Neural cell (in vitro differentiated cells): Measurements from ENCODE around the gene KLK8.

Experiments used
- EZH2 ChIP-seq: fragments of 200-600, 300-800 bp; shearing (Covaris generic), sonication (generic); IDR thresholded peaks from 2 replicates; pipeline ENCODE4 v1.6.1; 2014; ENCODE audit warnings: antibody characterized with exemption, low read length, borderline replicate concordance, mild to moderate bottlenecking; ENCODE audit not compliant: insufficient read depth, poor library complexity, severe bottlenecking
- MXI1 ChIP-seq: fragments of 450-650 bp; conservative IDR thresholded peaks from 2 replicates; pipeline ENCODE4 v1.6.1; 2014; ENCODE audit warnings: antibody characterized with exemption, mild to moderate bottlenecking; ENCODE audit not compliant: poor library complexity, severe bottlenecking
- POLR2AphosphoS5 ChIP-seq: IDR thresholded peaks from 2 replicates; pipeline ENCODE4 v1.6.1; 2012
- RAD21 ChIP-seq: fragments of 450-650 bp; conservative IDR thresholded peaks from 2 replicates; pipeline ENCODE4 v1.6.1; 2014; ENCODE audit warnings: antibody characterized with exemption, mild to moderate bottlenecking, moderate library complexity
- SMC3 ChIP-seq: fragments of 450-650 bp; conservative IDR thresholded peaks from 2 replicates; pipeline ENCODE4 v1.6.1; 2014; ENCODE audit warnings: antibody characterized with exemption, mild to moderate bottlenecking, moderate library complexity; ENCODE audit not compliant: poor library complexity
- TF ChIP-seq, protein P1 (sequence below): fragments of 450-650 bp; IDR thresholded peaks from 2 replicates; pipeline ENCODE4 v1.5.1; 2014; ENCODE audit warnings: antibody characterized with exemption, mild to moderate bottlenecking, moderate library complexity; ENCODE audit not compliant: poor library complexity, severe bottlenecking
- TF ChIP-seq, protein P2 (sequence below): IDR thresholded peaks from 2 replicates; pipeline ENCODE4 v1.6.1; 2012; ENCODE audit warnings: borderline replicate concordance

DNA sequence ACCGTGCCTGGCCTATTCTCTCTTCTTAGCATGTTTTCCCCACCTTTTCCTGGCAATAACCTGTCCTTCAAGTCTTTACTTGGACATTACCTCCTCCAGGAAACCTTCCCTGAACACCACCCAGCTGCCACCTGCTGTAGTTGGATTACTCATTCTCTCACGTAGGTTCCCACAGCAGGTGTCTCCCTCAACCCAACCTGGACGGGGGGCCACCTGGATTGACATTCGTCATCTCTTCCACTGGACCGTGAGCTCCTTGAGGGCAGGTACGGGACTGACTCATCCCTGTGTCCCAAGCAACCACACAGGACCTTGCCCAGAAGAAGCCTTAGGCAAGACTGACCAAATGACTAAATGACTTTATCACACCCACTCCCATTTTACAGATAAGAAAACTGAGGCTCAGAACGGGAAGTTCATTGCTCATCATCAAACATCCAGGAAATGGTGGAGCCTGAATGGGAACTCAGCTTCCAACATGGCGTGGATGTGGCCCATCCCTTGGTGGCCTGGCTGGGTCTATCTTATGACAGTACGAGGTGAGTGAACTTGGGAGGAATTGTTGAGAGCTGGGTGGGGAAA, 28.5 kb downstream of the KLK8 start:
- TF ChIP-seq, protein P1, sequence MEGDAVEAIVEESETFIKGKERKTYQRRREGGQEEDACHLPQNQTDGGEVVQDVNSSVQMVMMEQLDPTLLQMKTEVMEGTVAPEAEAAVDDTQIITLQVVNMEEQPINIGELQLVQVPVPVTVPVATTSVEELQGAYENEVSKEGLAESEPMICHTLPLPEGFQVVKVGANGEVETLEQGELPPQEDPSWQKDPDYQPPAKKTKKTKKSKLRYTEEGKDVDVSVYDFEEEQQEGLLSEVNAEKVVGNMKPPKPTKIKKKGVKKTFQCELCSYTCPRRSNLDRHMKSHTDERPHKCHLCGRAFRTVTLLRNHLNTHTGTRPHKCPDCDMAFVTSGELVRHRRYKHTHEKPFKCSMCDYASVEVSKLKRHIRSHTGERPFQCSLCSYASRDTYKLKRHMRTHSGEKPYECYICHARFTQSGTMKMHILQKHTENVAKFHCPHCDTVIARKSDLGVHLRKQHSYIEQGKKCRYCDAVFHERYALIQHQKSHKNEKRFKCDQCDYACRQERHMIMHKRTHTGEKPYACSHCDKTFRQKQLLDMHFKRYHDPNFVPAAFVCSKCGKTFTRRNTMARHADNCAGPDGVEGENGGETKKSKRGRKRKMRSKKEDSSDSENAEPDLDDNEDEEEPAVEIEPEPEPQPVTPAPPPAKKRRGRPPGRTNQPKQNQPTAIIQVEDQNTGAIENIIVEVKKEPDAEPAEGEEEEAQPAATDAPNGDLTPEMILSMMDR: no peak
- TF ChIP-seq EZH2 (no peak), SMC3 (no peak), POLR2AphosphoS5 (no peak), RAD21 (no peak), MXI1 (no peak)
- TF ChIP-seq, protein P2, sequence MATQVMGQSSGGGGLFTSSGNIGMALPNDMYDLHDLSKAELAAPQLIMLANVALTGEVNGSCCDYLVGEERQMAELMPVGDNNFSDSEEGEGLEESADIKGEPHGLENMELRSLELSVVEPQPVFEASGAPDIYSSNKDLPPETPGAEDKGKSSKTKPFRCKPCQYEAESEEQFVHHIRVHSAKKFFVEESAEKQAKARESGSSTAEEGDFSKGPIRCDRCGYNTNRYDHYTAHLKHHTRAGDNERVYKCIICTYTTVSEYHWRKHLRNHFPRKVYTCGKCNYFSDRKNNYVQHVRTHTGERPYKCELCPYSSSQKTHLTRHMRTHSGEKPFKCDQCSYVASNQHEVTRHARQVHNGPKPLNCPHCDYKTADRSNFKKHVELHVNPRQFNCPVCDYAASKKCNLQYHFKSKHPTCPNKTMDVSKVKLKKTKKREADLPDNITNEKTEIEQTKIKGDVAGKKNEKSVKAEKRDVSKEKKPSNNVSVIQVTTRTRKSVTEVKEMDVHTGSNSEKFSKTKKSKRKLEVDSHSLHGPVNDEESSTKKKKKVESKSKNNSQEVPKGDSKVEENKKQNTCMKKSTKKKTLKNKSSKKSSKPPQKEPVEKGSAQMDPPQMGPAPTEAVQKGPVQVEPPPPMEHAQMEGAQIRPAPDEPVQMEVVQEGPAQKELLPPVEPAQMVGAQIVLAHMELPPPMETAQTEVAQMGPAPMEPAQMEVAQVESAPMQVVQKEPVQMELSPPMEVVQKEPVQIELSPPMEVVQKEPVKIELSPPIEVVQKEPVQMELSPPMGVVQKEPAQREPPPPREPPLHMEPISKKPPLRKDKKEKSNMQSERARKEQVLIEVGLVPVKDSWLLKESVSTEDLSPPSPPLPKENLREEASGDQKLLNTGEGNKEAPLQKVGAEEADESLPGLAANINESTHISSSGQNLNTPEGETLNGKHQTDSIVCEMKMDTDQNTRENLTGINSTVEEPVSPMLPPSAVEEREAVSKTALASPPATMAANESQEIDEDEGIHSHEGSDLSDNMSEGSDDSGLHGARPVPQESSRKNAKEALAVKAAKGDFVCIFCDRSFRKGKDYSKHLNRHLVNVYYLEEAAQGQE: no peak
